Stimulated activated CD8-positive, alpha-beta memory T cell treated with anti-CD3 and anti-CD28 coated beads, Interleukin-12 subunit alpha, Interleukin-12 subunit beta, amount 100 ng/mL, for 4 hours (primary cell): ENCODE measurements around the gene MYO5C.
"Not testable (repeated sequence)": the region's sequence is repeated elsewhere in the genome, so short reads cannot be mapped to it uniquely, and the experiment has no call there.

Experiments
- DNase-seq: peaks from one replicate; pipeline ENCODE4 v3.0.0-alpha.2; 2020; ENCODE audit warnings: low read depth

MYO5C gene

GRCh38 chr15:52238989-52239525, 56.5 kb downstream of the MYO5C start:
- DNase-seq: not testable (repeated sequence)

DNA sequence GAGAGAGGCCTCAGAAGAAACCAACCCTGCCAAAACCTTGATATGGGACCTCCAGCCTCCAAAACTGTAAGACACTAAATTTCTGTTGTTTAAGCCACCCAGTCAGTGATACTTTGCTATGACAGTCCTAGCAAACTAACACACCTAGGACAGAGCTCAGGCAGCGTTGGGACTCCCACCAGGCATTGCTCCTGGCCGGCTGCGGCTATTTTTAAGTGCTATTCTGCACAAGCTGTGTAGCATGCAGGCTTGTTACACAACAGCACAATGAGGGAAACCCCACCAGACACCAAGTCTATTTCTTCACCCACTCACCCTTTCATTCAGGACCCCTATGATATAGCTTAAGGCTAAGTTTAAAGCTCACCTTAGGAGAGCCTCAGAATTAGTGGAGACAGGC, 57.5 kb downstream of the MYO5C start:
- no peak for DNase-seq

DNA sequence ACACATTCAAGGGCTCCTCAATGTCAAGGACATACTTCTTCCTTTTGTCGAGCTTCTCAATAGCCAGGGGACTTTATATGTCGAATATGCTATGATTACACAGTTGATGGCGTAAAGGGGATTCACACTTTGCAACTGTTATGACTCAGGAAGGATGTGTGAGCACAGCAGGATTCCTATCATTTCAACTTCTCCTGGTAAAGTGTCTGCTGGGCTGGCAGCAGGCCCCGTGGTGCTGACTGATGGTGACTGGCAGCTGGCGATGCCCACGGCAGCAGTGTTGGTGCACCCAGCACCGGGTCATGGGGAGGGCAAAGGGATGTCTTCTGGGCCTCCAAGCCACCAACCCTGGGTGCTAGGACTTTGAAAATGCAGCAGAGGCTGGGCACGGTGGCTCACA, 59.6 kb downstream of the MYO5C start:
- DNase-seq: no peak

GRCh38 chr15:52234596-52235541, 60.7 kb downstream of the MYO5C start:
- no peak for DNase-seq

DNA sequence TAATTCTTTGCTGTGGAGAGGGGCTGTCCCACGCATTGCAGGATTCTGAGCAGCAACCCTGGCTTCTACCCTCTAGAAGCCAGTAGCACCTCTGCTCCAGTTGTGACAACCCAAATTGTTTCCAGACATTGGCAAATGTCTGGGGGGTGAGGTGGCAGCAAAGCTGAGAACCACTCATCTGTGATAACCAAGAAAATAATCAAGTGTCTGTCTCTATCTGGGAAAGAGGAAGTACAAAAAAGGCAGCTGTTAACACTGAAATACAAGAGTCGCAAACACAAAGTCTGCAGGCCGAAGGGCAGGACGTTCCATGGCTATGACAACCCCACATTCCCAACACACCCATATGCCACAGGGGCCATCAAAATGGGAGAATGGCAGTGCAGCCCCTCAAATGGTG, 62.2 kb downstream of the MYO5C start:
- DNase-seq: no peak

GRCh38 chr15:52232327-52232726, 63.3 kb downstream of the MYO5C start:
- DNase-seq: no peak

DNA sequence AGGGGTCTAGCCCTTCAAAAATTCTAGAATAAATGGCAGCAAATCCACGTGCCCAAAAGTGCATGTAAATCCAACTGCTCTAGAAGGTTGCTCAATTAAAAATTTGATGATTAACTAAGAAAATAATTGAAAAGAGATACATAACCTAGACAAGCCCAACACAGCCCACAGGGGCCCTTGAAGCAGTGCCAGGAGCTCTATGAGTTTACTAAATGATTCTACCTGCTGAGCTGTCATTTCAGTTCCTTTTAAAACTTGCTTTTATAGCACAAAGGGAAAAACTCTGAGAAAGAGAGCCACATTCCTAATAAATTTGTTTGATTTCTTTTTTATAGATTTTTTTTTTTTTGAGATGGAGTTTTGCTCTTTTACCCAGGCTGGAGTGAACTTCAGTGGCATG, 65.5 kb downstream of the MYO5C start:
- DNase-seq: no peak

DNA sequence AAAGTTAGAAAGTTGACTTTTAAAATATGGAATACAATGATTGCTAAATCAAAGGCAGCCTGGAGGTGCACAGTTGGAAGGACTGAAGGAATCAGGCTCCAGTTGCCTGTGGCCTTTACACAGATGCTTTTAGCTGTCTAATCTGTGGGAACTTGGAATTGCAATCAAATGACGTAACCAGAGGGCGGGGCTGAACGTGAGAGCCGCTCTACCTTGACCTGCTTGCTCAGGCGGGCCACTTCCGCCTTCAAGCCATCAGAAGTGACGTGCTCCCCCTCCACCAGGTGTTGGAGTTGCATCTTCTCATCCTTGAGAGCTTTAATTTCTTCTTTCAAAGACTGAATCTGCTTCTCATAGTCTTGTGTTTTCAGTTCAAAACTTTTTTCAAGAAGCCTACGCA, 66.7 kb downstream of the MYO5C start:
- DNase-seq: no peak

- peak; percentile 17 for DNase-seq
These were observed 68.1 kb downstream of the MYO5C start for GRCh38 chr15:52227456-52227855.

- DNase-seq: no peak
These were observed 70.4 kb downstream of the MYO5C start for GRCh38 chr15:52225230-52225629.

GRCh38 chr15:52224211-52224610, 71.4 kb downstream of the MYO5C start:
- DNase-seq: no peak

GRCh38 chr15:52221730-52222129, 73.9 kb downstream of the MYO5C start:
- no peak for DNase-seq

DNA sequence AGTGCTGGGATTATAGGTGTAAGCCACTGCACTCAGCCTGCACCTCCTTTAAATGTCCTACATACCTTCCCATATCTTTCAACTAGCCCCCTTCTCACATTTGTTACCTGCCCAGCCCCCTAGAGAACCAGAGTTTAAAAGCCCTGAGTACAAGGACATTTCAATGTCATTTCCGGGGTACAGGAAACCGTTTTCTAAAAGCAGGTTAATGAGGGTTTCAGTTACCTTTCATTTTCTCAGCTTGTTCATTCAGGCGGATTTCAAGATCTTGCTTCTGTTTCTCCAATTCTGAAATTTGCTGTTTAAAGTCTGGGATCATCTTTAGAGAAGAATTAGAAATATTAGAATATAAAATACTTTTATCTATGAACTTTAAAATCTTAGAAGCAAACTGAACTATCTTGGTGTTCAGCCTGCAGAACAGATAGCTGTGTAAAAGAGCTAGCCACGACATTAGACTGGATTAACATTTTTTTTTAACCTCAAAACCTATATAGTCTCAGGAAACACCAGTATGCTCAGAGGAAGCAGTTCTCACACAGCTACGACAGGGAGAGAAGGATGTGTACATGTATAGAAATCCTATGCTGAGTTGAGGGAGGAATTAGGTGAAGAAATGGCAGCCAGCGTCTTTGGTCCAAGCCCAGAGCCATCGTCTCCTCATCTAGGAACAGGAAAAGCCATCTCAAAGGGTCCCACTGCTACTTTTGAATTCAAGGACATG, 74.5 kb downstream of the MYO5C start:
- no peak for DNase-seq

DNA sequence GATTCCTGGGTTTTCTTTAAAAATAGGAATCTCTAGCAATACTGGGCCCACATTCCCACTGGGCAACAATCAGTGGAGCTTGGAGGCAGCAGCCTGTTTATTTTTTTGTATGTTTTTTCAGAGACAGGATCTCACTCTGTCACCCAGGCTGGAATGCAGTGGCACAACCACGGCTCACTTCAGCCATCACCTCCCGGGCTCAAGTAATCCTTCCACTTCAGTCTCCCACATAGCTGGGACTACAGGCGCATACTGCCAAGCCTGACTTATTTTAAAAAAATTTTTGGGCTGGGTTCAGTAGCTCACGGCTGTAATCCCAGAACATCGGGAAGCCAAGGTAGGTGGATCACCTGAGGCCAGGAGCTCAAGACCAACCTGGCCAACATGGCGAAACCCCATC, 75.4 kb downstream of the MYO5C start:
- DNase-seq: no peak

DNA sequence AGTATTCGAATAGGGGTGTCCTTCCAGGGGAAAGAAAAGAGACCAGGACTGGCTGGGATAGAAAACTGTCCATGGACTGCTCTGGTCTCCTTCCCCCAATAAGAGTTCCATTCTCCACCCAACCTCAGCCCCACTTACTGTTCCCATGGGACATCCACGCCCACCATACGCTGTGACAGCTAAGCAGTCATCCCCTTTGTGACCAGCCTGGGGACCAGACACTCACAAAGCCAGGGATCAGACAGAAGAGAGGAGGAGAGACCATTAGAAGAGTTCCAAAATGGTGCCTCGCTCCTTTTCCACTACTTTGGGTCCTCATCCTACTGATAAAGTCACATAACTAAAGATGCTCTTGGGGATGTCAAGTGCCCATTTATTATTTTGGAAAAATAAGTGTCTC, 76.8 kb downstream of the MYO5C start:
- DNase-seq: no peak

GRCh38 chr15:52218371-52218770, 77.2 kb downstream of the MYO5C start:
- DNase-seq: no peak

- DNase-seq: no peak
These were observed 78.4 kb downstream of the MYO5C start for GRCh38 chr15:52217186-52217585.

GRCh38 chr15:52214553-52214952, 81.1 kb downstream of the MYO5C start:
- no peak for DNase-seq

- no peak for DNase-seq
These were observed 82.4 kb downstream of the MYO5C start for GRCh38 chr15:52213206-52213605.

DNA sequence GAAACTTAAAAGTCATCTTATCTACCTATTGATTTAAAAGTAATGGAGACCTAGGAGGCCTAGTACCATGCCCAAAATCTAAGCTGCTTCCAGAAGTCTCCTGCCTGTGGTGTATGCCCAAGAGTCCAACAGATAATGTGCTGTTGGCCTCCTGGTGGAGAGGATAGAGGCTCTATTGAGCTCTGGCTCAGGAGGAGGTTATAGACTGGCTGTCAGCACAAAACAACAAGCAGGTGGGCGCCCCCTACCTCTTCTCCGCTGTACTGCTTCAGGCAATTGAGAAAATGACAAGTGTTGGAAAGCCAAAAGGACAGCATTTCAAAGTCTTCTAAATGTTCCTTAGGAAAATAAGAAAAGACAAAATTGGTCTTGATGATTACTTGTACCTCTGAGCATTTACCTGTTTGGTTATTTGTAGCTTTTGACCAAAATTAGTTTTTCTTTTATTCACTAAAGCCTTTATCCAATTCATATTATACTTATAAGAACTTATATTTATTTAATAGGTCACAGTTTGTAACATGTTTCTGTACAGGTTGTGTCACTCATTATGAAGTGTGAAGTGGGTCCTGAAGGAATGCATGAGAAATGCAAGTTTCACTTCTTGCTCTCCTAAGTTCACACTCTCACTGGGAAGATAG, 87.2 kb downstream of the MYO5C start:
- DNase-seq: peak; percentile 44

DNA sequence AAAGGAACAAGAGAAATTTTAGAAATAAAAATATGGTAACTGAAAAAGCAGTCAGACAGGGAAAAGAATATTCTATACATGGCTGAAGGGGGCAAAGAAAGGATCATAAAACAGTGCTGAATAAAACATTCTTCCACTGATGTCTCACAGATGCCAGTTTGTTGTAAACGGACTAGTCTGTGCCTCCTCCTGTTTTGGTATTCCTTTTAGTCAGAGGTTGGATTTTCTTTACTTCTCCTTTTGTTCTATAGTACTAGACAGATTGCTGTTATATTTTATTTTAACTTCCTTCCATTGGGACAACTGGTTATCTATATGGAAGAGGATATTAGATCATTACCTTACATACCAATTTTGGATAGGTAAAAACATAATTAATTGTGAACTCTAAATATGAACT, 88.4 kb downstream of the MYO5C start:
- DNase-seq: no peak

DNA sequence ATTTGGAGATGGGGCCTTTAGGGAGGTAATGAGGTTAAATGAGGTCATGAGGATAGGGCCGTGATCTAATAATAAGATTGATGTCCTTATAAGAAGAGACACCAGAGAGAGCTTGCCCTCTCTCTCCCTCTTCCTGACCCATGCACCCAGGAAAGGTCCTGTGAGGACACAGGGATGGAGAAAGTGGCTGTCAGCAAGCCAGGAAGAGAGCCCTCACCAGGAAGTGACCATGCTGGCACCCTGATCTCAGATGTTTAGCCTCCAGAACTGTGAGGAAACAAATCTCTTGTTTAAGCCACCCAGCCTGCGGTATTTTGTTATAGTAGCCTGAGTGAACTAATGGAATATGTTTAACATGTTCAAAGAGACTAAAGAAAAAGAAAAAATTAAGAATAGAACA, 89.2 kb downstream of the MYO5C start:
- no peak for DNase-seq

DNA sequence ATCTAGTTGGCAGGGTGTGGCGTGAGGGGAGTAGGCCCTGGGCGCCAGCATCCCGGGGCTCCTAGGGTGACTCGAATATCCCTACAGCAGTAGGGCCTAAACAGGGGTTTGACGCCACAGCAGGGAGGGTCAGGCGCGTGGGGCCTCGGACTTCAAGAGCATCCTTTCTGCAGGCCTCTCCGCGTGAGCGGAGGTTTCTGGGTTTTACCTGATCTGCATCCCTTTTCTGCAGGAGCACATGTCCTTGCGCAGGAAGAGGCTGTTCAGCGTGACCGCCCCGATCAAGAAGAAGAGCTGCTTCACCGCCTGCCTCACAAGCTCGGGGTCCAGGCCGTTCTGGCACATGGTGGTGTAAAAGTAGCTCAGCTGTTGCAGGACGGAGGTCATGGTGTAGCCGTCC, 90.9 kb downstream of the MYO5C start:
- no peak for DNase-seq
